Measurements from ENCODE around the gene KCNG2.

The KCNG2 gene

DNA sequence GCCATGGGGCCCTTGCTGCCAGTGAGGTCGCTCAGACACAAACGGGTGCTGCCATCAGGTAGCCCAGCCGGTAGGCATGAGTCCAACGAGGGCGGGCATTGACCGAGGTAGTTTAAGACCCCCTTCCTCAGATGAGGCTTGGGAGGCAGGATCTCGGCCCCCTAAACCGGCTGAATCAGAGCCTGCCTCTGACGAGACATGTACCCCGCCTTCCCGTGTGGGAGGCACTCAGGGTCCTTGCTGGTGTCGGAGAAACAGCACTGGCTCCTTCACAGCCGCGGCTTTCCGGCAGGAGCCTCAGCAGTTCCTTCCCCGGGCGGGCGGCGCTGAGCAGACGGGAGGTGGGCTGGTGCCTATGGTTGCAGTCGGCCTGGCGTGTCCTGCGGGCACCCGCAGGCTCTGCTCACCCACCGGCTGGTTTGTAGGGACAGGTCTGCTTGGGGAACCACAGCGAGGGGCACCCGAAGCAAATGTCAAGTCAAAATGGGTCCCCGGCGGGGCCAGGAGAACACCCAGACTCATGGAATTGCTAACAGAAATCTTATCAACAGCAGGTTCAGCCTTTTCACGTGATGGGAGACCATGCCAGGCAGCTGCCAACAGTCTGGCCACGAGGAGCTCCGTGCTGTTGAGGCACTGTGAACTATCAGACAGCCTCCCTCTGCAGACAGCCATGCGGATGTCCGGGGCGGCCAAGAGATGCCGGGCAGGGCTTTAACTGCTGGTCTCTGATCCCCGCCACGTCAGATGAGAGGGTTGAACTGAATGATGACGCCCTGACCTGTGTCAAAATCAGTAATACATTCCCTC is 2.8 kb downstream of the KCNG2 start:
- no peak for DNase-seq

DNA sequence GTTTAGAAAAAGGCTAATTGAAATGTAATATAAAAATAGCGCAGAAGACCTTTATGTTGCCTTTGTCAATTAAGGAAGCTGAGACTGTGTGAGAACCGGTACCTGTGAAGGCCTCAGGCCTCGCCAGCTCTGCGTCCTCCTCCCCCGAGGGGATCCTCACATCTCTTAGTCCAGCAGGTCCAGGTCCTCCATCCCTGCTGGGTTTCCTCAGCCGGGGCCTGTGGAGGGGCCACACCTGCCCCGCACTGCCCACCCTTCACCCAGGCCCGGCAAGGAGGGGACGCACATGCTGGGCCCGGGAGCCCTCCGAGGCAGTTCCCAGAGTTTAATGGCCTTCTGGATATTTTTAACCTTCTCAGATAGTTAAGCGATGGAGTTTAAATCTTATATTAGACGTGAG is 3.5 kb downstream of the KCNG2 start:
- DNase-seq, result no peak

DNA sequence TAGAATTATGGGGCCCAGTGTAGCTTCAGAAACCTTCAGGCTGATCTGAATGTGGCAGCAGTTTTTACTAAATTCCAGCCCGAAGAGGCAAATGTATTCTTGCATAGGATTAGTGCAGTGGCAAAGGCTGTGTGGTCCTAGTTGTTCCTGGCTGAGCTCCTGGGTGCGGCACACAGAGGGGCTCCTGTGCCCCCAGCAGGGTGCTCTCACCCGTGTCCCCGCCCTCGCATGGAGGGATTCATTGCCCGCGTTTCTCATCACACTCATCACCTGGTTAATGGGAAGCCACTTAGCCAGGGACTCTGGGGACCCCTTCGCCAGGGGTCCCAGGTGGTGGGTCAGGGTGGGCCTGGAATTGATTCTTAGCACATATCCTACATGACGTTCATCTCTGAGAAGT is 3.9 kb downstream of the KCNG2 start:
- no peak for DNase-seq

DNA sequence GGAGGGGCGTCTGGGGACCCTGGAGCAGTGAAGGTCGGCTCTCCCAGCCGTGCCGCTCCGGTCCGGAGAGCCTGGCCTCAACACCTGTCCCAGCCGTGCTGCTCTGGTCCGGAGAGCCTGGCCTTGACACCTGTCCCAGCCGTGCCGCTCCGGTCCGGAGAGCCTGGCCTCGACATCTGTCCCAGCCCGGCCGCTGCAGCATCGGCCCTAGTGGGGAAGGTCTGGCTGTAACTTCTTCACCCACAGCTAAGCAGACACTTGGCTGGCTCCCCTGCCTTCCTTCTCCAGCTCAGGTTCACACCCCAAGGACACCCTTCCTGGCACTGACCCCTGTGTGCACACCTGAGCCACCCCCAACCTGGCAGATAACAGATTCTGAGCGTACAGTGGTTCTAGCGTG is 4.6 kb downstream of the KCNG2 start:
- DNase-seq, result no peak

DNA sequence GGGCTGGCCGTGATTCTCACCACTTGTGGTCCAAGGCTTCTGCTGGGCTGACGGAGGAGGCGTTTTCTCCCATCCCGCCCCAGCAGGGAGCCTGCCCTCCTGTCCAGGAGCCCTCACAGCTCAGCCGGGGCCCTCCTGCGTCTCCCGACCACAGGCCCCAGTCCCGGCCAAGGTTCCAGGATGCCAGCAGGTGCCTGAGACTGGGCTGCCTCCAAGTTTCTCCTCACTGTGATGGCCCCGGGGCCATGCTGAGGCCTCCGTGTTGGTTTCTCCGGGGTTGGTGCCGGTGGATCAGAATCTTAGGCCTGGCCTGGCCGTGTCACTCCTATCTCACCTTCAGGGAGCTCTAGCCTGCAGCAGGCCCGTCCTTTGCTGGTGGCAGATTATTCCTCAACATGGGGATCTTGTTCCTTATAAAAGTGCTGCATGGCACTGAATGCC is 5.9 kb downstream of the KCNG2 start:
- no peak for DNase-seq

DNA sequence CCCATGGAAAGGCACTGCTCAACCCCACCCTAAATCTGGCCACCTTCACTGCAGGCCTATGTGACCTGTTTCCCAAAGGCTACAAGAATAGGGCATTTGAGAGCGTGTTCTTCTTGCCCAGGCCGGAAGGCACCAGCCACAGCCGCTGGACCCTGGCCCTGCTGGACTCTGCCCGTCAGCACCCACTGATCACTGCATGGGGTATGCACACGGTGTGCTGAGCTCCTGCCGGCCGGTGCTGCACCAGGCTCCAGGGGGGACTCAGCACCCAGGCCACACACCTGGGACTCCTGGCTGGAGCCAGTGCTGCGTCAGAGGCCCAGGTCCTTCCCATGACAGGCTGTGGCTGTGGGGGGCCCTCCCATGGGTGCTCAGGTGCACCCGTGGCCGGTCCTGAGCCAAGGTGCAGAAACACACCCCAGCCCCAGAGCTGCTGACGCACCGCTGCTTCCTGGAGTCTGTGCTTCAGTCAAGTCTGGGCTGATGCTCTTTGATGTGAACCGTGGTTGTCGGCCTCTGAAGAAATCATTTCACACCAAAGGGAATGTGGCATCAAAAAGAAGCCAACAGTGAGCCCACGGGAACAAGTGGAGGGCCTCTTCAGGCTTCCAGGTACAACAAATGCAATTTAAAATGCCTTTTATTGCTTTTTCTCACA is 6.5 kb downstream of the KCNG2 start:
- no peak for DNase-seq

DNA sequence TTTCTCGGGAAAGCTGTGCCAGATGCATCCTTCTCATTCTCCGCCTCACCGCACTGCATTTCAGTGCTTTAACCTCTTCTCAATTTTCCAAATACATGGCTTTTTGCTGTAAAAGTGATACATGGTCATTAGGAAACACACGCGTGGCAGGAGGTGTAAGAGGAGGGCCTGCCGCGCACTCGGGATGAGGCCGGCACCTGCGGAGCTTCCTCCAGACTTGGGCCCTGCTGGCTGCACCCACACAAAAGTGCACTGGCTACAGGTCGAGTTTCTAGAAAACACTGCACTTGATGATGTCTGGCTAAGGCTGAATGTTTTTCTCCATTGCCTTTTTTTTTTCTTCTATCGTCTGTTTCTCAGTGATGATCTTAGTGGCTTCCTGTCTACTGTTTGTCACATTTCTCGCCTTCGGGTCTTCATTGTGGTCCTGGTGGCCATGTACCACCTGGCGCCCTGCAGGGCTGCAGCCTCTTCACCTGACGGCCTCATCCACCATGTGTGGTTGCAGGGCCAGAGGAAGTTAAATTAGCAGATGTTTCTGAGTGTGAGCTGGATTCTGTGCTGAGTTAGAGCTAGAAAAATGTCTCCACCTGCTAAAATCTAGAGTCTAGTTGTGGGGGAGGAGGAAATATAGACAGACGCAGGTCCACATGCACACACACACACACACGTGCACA is 7.6 kb downstream of the KCNG2 start:
- no peak for DNase-seq

DNA sequence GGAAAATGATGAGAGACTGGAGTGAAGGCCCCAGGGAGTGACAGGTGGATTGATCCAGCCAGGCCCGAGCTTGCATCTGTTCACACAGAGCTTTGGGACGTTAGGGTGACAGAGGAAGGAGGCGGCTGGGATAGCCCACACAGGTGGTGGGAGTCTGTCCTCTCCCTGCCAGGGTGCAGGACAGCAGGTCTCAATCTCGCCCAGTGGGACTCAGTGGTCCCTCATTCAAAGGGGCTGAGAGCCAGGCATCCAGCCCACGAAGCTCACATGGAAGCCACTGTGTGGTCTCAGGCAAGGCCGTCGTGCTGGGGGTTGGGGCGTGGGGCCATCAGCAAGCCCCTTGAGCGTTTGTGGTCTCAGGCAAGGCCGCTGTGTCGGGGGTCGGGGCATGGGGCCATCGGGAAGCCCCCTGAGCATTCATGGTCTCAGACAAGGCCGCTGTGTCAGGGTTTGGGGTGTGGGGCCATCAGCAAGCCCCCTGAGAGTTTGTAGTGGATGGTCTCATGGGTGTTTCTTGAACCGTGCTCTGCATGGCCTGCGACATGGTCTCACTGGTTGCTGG is 8.3 kb downstream of the KCNG2 start:
- DNase-seq, result no peak

DNA sequence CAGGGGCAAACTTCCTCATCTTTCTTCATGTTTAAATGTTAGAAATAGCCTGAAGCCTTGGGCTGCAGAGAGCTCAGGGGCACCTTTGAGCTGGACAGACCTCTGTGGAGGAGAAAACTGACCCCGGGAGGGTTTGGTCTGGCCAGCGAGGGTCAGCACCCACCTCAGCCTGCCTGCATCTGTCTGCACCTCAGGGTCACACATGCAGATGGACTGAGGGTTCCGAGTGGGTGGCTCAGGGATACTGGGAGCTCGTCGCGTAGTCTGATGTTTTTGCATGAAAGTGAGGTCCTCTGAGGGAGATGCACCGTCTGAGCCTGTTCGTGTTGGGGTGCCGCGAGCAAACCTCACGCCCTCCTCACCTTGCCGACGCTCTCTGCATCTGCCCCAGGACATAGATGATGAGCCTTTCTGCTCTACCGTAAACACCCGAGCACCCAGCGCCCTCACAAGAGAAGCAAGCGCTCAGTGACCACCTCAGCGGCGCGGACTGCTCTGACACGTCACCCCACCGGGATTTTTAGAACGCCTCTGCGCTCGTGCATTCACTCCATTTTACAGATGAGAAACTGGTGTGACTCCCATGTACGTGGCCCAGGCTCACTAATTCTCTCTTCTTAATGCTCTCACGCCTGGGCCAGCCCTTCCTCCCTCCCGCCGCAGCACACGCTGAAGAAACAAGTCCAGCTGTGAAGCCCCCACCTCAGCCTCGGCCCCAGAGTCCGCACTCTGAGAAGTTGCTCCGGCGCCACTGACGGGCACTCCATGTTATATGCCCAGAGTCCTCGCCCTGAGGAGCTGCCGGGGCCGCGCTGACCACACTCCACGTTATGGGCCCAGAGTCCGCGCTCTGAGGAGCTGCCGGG is 9.5 kb downstream of the KCNG2 start:
- DNase-seq, result no peak

DNA sequence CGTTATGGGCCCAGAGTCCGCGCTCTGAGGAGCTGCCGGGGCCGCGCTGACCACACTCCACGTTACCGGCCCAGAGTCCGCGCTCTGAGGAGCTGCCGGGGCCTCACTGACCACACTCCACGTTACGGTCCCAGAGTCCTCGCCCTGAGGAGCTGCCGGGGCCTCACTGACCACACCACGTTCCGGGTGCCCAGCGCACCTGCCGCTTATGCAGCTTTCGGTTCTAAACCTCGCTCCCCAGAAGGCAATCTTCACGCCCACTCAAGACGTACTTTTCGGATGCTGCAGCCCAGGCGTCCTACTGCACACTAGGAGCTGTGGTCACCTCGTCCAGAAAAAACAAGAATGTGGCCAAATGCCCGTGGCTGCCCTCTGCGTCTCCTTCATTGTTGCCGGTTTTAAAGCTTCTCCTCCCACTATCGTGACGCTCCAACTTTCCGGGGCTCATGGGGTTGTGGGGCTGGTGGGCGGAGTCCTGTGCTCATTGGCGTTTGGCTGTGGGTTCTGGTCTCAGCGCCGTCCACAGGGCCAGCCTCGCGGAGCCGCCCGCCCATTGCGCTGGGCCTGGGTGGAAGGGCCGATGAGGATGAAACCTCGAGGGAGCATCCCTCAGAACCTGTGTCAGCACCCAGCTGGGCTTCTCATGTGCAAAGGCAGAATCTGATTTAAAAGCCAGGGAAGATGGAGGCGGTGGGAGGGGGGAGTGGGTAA is 11.9 kb downstream of the KCNG2 start:
- no peak for DNase-seq

DNA sequence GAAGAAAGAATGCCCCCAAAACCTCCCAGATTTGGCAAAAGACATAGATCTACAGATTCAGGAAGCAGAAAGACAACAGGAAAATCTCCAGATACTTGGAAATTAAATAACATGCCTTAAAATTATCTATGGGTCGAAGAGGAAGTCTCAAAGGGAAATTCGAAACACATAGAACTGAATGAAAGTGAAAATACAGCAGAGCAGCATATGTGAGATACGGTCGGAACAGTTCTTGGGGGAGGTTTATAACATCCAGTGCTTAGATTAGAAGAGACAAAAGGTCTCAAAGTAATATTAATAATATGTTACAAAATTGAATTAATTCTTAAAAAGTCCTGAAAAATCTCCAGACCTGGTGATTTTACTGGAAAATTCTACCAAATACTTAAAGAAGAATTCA is 14.3 kb downstream of the KCNG2 start:
- no peak for DNase-seq

DNA sequence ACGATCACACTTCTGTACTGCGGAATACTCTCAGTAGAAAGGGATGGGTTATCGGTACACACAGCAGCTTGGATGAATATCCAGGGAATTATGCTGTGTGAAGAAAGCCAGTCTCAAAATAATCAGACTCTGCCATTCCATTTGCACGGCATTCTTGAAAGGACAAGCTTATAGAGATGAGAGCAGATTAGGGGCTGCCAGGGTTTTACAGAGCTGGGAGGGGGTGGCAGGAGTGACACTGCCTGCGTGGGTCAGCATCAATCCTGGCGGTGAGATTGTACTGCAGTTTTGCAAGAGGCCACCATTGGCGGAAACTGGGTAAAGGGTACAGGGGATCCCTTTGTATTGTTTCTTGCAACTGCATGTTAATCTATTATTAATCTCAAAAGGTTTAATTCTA is 16.6 kb downstream of the KCNG2 start:
- DNase-seq, result no peak

DNA sequence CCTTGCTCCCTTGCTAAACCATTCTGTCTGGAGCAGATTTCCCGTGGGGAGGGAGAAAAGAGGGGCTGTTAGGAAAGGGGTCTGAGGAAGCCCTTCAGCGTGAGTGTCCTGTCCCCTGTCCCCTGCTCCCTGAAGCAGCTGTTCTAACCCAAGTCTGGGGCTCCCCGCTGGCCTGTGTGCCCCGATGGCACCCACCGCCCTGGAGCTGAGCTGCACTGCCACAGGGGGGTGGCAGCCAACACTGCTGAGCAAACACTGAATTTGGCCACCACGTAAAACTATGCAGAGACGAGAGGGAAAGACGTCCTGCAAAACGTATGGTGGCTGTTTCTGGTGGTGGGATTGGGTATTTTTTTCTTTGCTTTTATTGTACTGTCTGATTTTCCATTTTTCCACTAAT is 17.9 kb downstream of the KCNG2 start:
- no peak for DNase-seq

DNA sequence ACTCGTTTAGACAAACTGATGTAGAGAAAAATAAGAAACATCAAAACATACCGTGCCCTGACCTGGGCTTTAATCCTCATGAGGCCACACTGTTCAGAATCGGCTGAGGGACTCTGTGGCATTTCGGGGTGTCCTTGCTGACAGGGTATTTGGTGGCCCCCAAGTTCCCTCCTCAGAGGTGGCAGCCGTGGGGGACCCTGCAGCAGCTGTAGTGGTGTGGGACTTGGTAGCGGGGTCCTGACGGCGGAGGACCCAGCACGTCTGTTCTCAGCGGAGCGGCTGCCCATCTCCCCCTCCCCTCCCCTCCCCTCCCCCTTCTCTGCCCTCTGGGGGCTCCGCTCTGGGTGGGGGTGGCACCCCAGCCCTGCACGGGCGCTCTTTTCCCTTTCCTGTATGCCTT is 18.4 kb downstream of the KCNG2 start:
- no peak for DNase-seq

DNA sequence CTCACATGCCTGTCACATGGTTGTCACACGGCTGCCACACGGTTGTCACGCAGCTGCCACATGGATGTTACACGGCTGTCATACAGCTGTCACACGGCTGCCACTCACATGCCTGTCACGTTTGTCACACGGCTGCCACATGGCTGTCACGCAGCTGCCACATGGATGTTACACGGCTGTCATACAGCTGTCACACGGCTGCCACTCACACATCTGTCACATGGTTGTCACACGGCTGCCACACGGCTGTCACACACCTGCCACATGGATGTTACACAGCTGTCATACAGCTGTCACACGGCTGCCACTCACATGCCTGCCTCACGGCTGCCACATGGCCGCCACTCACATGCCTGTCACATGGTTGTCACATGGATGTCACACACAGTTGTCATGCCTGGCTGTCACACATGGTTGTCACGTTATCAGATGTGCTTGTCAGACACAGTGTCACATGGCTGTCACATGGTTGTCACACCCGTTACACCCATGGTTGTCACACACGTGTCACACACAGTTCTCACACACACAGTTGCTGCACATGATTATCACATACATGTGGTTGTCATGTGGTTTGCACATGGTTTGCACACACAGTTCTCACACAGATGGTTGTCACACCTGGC is 19.4 kb downstream of the KCNG2 start:
- DNase-seq, result no peak

DNA sequence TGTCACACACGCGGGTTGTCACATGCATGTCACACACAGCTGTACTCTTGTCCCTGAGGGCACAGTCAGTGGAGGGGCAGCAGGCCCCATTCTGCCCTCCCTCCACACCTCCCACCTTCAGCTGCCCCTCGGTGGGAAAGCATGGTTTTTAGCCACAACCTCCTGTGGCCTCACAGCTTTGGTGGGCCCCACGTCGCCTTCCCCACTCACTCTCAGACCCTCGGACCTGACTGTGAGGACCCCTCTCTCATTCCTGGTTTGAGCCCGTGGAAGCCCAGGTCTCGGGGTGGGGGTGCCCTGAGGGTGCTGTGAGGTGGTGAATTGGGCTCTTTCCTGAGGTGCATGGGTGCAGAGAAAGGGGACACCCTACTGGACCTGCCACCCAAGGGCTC is 19.9 kb downstream of the KCNG2 start:
- DNase-seq, result no peak

DNA sequence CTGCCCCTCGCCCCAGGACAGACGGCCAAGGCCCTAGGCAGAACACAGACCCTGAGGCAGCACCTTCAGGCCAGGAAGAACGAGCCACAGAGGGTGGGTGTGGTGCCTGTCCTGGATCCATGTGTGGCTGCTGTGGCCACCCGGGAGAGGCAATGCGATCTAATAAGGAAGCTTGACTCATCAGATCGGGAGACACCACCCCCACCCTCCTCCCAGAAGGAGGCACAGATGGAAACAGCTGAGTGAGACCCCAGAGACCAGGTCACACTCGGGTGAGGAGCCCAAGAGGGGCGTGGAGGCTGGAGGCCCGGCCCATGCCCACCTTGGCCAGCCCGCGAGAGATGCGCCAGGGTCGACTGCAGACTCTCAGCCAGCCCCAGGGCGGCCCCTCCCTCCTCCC is 20.3 kb downstream of the KCNG2 start:
- no peak for DNase-seq

DNA sequence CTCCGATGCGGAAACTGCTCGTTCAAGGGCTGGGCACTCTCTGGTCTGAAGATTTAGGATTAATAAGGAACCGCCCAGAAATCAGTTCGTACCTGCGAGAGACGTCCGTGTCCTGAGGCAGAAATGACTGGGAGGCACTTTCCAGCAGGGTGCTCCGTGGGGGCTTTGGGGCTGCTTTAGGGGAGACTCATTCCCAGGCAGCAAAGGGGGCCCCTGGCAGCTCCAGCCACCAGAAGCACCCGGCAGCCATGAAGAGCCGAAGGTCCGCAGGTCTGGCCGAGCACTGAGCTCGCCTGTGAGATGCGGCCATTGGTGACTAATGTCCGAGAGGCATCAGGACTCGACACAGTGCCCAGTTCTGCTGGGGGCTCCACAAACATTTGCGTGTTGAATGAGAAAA is 20.9 kb downstream of the KCNG2 start:
- DNase-seq, result no peak

DNA sequence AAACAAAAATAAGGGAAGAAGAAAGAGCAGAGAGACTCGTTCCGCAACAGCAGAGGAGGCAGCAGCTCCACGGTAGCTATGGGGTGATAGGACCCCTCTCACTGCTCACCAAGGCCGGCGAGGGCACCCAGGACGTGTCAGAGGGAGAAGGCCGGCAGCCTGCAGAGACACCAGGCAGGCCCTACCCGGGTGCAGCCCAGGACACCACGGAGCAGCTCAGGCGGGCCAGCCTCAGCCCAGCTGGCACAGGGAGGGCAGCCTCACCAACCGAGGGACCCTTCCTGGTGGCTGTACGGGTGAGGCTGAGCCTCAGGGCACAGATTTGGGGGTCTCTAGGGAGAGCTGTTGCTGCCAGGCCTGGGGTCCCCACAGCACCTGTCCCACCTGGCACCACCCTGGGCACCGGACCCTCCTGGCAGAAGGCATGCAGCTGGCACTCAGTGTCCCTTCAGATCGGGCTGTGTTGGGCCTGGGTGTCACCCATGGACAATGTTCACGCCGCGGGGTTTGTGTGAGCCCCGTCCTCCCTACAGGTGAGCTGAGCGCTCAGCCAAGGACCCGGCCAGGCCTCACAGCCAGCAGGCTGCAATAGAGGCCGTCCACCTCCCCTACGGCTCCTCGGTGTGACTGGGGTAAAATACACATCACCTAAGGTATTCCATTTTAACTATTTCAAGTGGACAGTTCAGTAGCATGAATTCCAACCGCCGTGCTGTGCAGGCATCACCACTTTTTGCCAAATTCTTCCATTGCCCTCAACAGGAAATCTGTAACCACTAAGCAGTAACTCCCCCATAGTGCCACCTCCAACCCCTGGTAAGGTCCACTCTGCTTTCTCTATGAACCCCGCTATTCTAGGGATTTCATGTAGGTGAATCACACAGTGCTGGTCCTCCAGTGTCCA is 21.6 kb downstream of the KCNG2 start:
- no peak for DNase-seq

DNA sequence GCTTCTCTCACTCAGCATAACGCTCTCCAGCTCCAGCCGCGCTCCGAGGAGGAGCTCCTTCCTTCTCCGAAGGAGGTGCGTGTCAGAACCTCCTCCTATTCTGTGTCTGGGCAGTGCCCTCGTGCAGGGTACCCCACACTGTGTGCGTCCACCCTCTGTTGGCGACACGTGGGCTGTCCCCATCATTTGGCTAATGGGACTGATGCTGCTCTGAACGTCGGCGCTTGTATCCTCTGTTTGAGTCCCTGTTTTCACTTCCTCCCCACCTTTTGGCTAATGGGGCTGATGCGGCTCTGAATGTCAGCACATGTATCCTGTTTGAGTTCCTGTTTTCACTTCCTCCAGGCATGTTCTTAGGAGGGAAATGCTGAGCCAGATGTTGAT is 22.2 kb downstream of the KCNG2 start:
- no peak for DNase-seq

DNA sequence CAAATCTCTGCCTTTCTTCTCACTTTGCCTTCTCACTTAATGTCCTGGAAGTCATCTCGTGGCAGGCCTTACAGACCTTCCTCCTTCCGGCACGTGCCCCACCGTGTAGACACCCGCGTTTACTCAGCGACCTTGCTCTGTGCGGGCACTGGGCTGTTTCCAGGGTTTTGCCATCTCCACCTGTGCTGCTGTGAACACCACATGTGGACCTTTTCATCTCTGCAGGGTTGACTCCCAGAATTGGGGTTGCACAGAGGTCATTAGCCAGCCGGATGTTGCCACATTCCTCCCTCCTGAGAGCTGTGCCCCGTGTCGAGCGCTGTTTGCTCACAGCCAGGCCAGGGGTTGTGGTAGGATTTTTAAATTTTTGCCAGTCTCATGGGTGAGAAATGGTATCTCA is 25.4 kb downstream of the KCNG2 start:
- DNase-seq, result no peak

All from activated CD8-positive, alpha-beta memory T cell treated with anti-CD3 and anti-CD28 coated beads, Interleukin-2, amount 50 U/mL, for 4 hours (primary cell).